GM06990 (cell line): ENCODE data around the gene PRDM5.

Source experiments
- DNase-seq: peaks from one replicate; pipeline ENCODE4 v3.0.0-alpha.2; 2011; ENCODE audit not compliant: insufficient read length; ENCODE audit errors: extremely low read depth
- H3K27me3 ChIP-seq: replicated peaks from 2 replicates; pipeline ENCODE4 v1.6.0; 2011; ENCODE audit warnings: low read length; ENCODE audit not compliant: control insufficient read depth, insufficient read depth
- H3K36me3 ChIP-seq: 2 replicates; pipeline ENCODE4 v1.5.1; 2011; ENCODE audit warnings: low read length; ENCODE audit not compliant: control insufficient read depth, insufficient read depth
- H3K4me3 ChIP-seq: replicated peaks from 2 replicates; pipeline ENCODE4 v1.5.1; 2011; ENCODE audit warnings: low read depth, mild to moderate bottlenecking, control low read depth, low read length
- CTCF ChIP-seq: IDR thresholded peaks from 2 replicates; pipeline ENCODE4 v1.5.1; 2011; ENCODE audit warnings: low read length, control low read depth, mild to moderate bottlenecking, inconsistent platforms; ENCODE audit not compliant: insufficient read depth, poor library complexity, severe bottlenecking

The PRDM5 gene

GRCh38 chr4:120927801-120928409 is 5.4 kb upstream of the PRDM5 start:
- H3K36me3 ChIP-seq = no peaks in the 10 kb centered on the region
- no peak for TF ChIP-seq CTCF
- DNase-seq = no peak
- H3K4me3 ChIP-seq = no peak overlapping the region
- no peaks in the 10 kb centered on the region; the same call in 1 of the 2 replicates for H3K27me3 ChIP-seq

GRCh38 chr4:120926358-120927025 is 4.0 kb upstream of the PRDM5 start:
- DNase-seq = no peak
- Histone ChIP-seq H3K36me3 (no peaks in the 10 kb centered on the region), H3K27me3 (no peaks in the 10 kb centered on the region; the same call in none of the 2 replicates), H3K4me3 (no peak overlapping the region)
- no peak for TF ChIP-seq CTCF

GRCh38 chr4:120924931-120925330 is 2.4 kb upstream of the PRDM5 start:
- Histone ChIP-seq H3K36me3 (no peaks in the 10 kb centered on the region), H3K4me3 (no peak overlapping the region), H3K27me3 (no peaks in the 10 kb centered on the region; the same call in none of the 2 replicates)
- no peak for DNase-seq
- no peak for TF ChIP-seq CTCF

- H3K4me3 ChIP-seq = no peak overlapping the region
- no peaks in the 10 kb centered on the region for H3K36me3 ChIP-seq
- no peaks in the 10 kb centered on the region; the same call in none of the 2 replicates for H3K27me3 ChIP-seq
- no peak for DNase-seq
- TF ChIP-seq CTCF = no peak
Observed at GRCh38 chr4:120923207-120923522, 639 bp upstream of the PRDM5 start.

GRCh38 chr4:120921456-120922380 is 808 bp downstream of the PRDM5 start:
- TF ChIP-seq CTCF = no peak
- DNase-seq = peak; percentile 9
- Histone ChIP-seq H3K36me3 (no peaks in the 10 kb centered on the region), H3K27me3 (no peaks in the 10 kb centered on the region; the same call in none of the 2 replicates), H3K4me3 (peak overlapping the region; percentile 46)
